Smooth muscle cell (in vitro differentiated cells): Measurements from ENCODE around the gene MPP1. TPM values are rescaled to one million over a fixed set of nuclear protein-coding genes. Genes with fewer than 3 reads are reported as not detected.

Experiments used
- DNase-seq: peaks from one replicate; lab custom pipeline; 2025; ENCODE audit not compliant: unreplicated experiment; lab: John Stamatoyannopoulos, UW
- H2AFZ ChIP-seq: fragments of 200-600 bp; sonication (generic); 2 replicates; pipeline ENCODE4 v1.6.0; 2016; ENCODE audit warnings: antibody characterized with exemption, low read depth, mild to moderate bottlenecking
- H3F3A ChIP-seq: fragments of 200-600 bp; sonication (generic); 2 replicates; pipeline ENCODE4 v1.6.0; 2017; ENCODE audit warnings: antibody characterized with exemption, low read depth
- H3K27ac ChIP-seq: fragments of 200-600 bp; sonication (generic); 2 replicates; pipeline ENCODE4 v1.5.1; 2016; ENCODE audit warnings: low read depth, mild to moderate bottlenecking
- H3K27me3 ChIP-seq: fragments of 200-600 bp; sonication (generic); 2 replicates; pipeline ENCODE4 v1.6.1; 2016; ENCODE audit warnings: low read depth, mild to moderate bottlenecking
- H3K36me3 ChIP-seq: fragments of 200-600 bp; sonication (generic); 2 replicates; pipeline ENCODE4 v1.5.1; 2016; ENCODE audit warnings: low read depth
- H3K4me1 ChIP-seq: fragments of 200-600 bp; sonication (generic); 2 replicates; pipeline ENCODE4 v1.5.1; 2016; ENCODE audit warnings: low read depth
- H3K4me2 ChIP-seq: fragments of 200-600 bp; sonication (generic); 2 replicates; pipeline ENCODE4 v1.6.0; 2016; ENCODE audit warnings: mild to moderate bottlenecking
- H3K4me3 ChIP-seq: fragments of 200-600 bp; sonication (generic); 2 replicates; pipeline ENCODE4 v1.5.1; 2016; ENCODE audit warnings: mild to moderate bottlenecking
- H3K79me2 ChIP-seq: fragments of 200-600 bp; sonication (generic); 2 replicates; pipeline ENCODE4 v1.6.0; 2016; ENCODE audit warnings: low read depth, mild to moderate bottlenecking
- H3K9ac ChIP-seq: fragments of 200-600 bp; sonication (generic); 2 replicates; pipeline ENCODE4 v1.6.0; 2016; ENCODE audit warnings: low read depth
- H3K9me3 ChIP-seq: fragments of 200-600 bp; sonication (generic); replicated peaks from 2 replicates; pipeline ENCODE4 v1.5.1; 2016; ENCODE audit warnings: low read depth
- H4K20me1 ChIP-seq: fragments of 200-600 bp; sonication (generic); 2 replicates; pipeline ENCODE4 v1.6.0; 2016; ENCODE audit warnings: low read depth
- WGBS: methylation state at CpG from one replicate; pipeline ENCODE4 v1.1.7; 2016; ENCODE audit warnings: low lambda C conversion rate; 5-methylcytosine and 5-hydroxymethylcytosine counted together
- polyA plus RNA-seq: library from polyadenylated mRNA; unstranded; fragments of >200 nt; fragmentation: Nextera tagmentation; extraction: Ambion mirVana; gene quantifications from 2 replicates; pipeline ENCODE4 v1.2.1, GENCODE V29; 2016
- small RNA-seq: library from RNA; depleted of rRNA; stranded (forward); fragments of <200 nt; gene quantifications from one replicate; pipeline ENCODE3, GENCODE V24; 2014
- total RNA-seq: library from RNA; depleted of rRNA; stranded (reverse); fragments of >200 nt; gene quantifications from 2 replicates; pipeline ENCODE4 v1.2.3, GENCODE V29; 2014
- TF ChIP-seq, protein P1 (sequence below): fragments of 200-600 bp; sonication (generic); IDR thresholded peaks from 2 replicates; pipeline ENCODE4 v1.5.1; 2017; ENCODE audit warnings: borderline replicate concordance, mild to moderate bottlenecking, antibody characterized with exemption; ENCODE audit not compliant: insufficient read depth, poor library complexity, severe bottlenecking

Gene MPP1
- total and polyA plus RNA-seq, 2 experiments from 2014 or later = 15.1 to 17.5 TPM

DNA sequence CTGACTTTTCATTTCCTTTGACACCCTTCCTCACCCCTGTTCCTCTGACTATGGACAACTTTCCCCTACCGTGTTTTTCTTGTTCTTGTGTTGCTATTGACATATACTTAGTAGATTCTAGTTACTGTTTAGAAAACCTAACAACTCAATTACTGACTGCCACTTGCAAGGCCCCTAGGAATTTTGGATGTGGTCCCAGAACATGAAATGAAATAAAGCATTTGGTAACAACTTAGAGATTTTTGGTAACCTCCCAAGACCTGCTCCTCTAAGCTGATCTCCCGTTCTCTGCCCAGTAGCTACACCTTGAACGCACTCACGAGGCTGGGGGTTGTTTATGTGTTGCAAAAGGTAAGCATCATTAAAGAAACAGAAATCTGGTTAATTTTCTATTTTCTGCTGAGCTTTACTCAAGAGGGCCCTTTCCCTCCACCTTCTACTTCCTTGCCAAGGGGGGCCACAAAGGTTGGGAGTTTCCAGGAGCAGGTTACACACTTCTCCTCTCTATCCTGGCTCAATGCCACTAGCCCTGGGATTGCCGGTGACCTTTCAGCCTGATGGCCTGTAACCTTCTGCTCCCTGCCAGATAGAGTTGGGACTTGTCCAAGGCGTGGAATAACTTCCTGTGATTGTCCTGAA lies 74.9 kb downstream of the MPP1 start:
- WGBS = 69% methylated on average over 6 of the region's 6 CpGs
- no peaks in the 10 kb centered on the region for H3K79me2 ChIP-seq
- H3K4me1 ChIP-seq = no peaks in the 10 kb centered on the region
- H3K9ac ChIP-seq = no peak overlapping the region
- no peaks in the 10 kb centered on the region for H4K20me1 ChIP-seq
- no peaks in the 10 kb centered on the region for H3F3A ChIP-seq
- H3K27me3 ChIP-seq = no peaks in the 10 kb centered on the region
- no peaks in the 10 kb centered on the region for H3K36me3 ChIP-seq
- TF ChIP-seq, protein P1, sequence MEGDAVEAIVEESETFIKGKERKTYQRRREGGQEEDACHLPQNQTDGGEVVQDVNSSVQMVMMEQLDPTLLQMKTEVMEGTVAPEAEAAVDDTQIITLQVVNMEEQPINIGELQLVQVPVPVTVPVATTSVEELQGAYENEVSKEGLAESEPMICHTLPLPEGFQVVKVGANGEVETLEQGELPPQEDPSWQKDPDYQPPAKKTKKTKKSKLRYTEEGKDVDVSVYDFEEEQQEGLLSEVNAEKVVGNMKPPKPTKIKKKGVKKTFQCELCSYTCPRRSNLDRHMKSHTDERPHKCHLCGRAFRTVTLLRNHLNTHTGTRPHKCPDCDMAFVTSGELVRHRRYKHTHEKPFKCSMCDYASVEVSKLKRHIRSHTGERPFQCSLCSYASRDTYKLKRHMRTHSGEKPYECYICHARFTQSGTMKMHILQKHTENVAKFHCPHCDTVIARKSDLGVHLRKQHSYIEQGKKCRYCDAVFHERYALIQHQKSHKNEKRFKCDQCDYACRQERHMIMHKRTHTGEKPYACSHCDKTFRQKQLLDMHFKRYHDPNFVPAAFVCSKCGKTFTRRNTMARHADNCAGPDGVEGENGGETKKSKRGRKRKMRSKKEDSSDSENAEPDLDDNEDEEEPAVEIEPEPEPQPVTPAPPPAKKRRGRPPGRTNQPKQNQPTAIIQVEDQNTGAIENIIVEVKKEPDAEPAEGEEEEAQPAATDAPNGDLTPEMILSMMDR = no peak
- no peak overlapping the region for H3K27ac ChIP-seq
- H3K4me3 ChIP-seq = no peak overlapping the region
- no peaks in the 10 kb centered on the region for H3K9me3 ChIP-seq
- no peak overlapping the region for H3K4me2 ChIP-seq
- no peak overlapping the region for H2AFZ ChIP-seq
- no peak for DNase-seq

DNA sequence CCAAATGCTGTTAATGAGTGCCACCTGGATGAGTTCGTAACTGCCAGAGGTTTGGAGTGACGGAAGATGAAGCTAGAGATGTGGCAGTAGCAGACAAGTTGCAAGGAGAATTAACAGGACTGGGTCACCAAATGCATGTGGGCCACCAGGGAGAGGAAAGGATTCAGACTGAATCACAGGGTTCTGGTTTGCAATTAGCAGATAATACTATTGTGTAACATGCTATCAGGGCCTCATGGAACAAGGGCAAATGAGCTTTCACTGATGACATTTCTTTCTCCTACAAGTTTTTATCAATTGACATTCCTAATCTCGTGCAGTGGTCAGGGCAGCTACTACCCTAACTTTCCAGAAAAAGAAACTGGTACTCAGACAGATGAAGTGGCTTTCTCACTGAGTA lies 75.8 kb downstream of the MPP1 start:
- H3K4me1 ChIP-seq = no peaks in the 10 kb centered on the region
- H3K27ac ChIP-seq = no peak overlapping the region
- no peak for DNase-seq
- 49% methylated on average over 3 of the region's 3 CpGs for WGBS
- no peak overlapping the region for H2AFZ ChIP-seq
- no peaks in the 10 kb centered on the region for H4K20me1 ChIP-seq
- H3K79me2 ChIP-seq = no peaks in the 10 kb centered on the region
- H3K9me3 ChIP-seq = no peaks in the 10 kb centered on the region
- H3K9ac ChIP-seq = no peak overlapping the region
- TF ChIP-seq, protein P1 = no peak
- no peaks in the 10 kb centered on the region for H3F3A ChIP-seq
- H3K4me2 ChIP-seq = no peak overlapping the region
- no peak overlapping the region for H3K4me3 ChIP-seq
- H3K27me3 ChIP-seq = no peaks in the 10 kb centered on the region
- H3K36me3 ChIP-seq = no peaks in the 10 kb centered on the region

Small RNA genes within 50 kb of the gene (small RNA-seq; reads per million reads assigned to genes)
- gene SNORA36A = not detected

Other genes starting within 250 kb of the MPP1 start
- not detected in 2 replicates for gene CTAG1A, start 220.4 kb downstream of the MPP1 start, total RNA-seq
- not detected in 2 replicates for gene CTAG1A, start 220.4 kb downstream of the MPP1 start, polyA plus RNA-seq
- gene CTAG1B, start 186.2 kb downstream of the MPP1 start, total RNA-seq = not detected in 2 replicates
- gene CTAG1B, start 186.2 kb downstream of the MPP1 start, polyA plus RNA-seq = not detected in 2 replicates
- gene CTAG2, start 151.9 kb downstream of the MPP1 start, total RNA-seq = not detected in 2 replicates
- gene CTAG2, start 151.9 kb downstream of the MPP1 start, polyA plus RNA-seq = not detected in 2 replicates
- 0.63 and 0.72 TPM in 2 replicates for gene GAB3, start 54.4 kb downstream of the MPP1 start, total RNA-seq
- gene GAB3, start 54.4 kb downstream of the MPP1 start, polyA plus RNA-seq = 0.39 and 0.80 TPM in 2 replicates
- gene DKC1, start 42.6 kb downstream of the MPP1 start, total RNA-seq = 18.7 and 23.4 TPM in 2 replicates
- 31.2 and 35.1 TPM in 2 replicates for gene DKC1, start 42.6 kb downstream of the MPP1 start, polyA plus RNA-seq
- gene SMIM9, start 29.2 kb upstream of the MPP1 start, total RNA-seq = not detected in 2 replicates
- not detected in 2 replicates for gene SMIM9, start 29.2 kb upstream of the MPP1 start, polyA plus RNA-seq
- gene F8A1, start 80.9 kb upstream of the MPP1 start, total RNA-seq = 4.8 and 7.5 TPM in 2 replicates
- gene F8A1, start 80.9 kb upstream of the MPP1 start, polyA plus RNA-seq = 38.2 and 49.6 TPM in 2 replicates
- gene F8, start 217.2 kb upstream of the MPP1 start, total RNA-seq = 2.2 and 3.3 TPM in 2 replicates
- 0.79 and 1.9 TPM in 2 replicates for gene F8, start 217.2 kb upstream of the MPP1 start, polyA plus RNA-seq
- gene FUNDC2, start 221.4 kb upstream of the MPP1 start, total RNA-seq = 38.3 and 52.3 TPM in 2 replicates
- 98.2 and 103 TPM in 2 replicates for gene FUNDC2, start 221.4 kb upstream of the MPP1 start, polyA plus RNA-seq